Esophagus squamous epithelium (tissue), 5 donors: ENCODE results near the gene CDC42EP2. TPM values are rescaled to one million over a fixed set of nuclear protein-coding genes. Genes with fewer than 3 reads are reported as not detected.

Experiments
- DNase-seq: peaks from one replicate; lab custom pipeline; 2025; lab: John Stamatoyannopoulos, UW
- H3K27ac ChIP-seq, 4 donors: fragments of 200-600 bp; sonication (generic); one replicate each; pipeline ENCODE4 v1.5.1; 2016 to 2019; ENCODE audit warnings: mild to moderate bottlenecking in 1 of 4
- H3K27me3 ChIP-seq, 4 donors: fragments of 200-600 bp; sonication (generic); 1 replicate in 3 of 4; 2 replicates in 1 of 4; pipeline versions ENCODE4 v1.5.1 to v1.6.0; 2017 to 2021; ENCODE audit warnings: antibody characterized with exemption in 1 of 4
- H3K36me3 ChIP-seq, 3 donors: fragments of 200-600 bp; sonication (generic); one replicate each; pipeline ENCODE4 v1.5.1; 2016 to 2019
- H3K4me1 ChIP-seq, 3 donors: fragments of 200-600 bp; sonication (generic); one replicate each; pipeline ENCODE4 v1.5.1; 2017 to 2019
- H3K4me3 ChIP-seq, 4 donors: fragments of 200-600 bp; sonication (generic); 1 replicate in 3 of 4; 2 replicates in 1 of 4; pipeline ENCODE4 v1.5.1; 2016 to 2019; ENCODE audit warnings: mild to moderate bottlenecking in 2 of 4, moderate library complexity in 1 of 4
- H3K9me3 ChIP-seq, 3 donors: fragments of 200-600 bp; sonication (generic); one replicate each; pipeline ENCODE4 v1.5.1; 2016 to 2019
- POLR2A ChIP-seq, 4 donors: fragments of 450-650 bp; IDR thresholded peaks; one replicate each; pipeline ENCODE4 v1.6.1; 2017; ENCODE audit warnings: antibody characterized with exemption in 4 of 4, mild to moderate bottlenecking in 4 of 4, moderate library complexity in 3 of 4
- WGBS, 2 donors: methylation state at CpG; one replicate each; pipeline ENCODE4 v1.1.5; 2018; 5-methylcytosine and 5-hydroxymethylcytosine counted together
- intact Hi-C: fragments of 100-400 bp; cut with DNase I; formaldehyde crosslinking; loops from one replicate; pipeline ENCODE4 v1.15.0; 2022
- total RNA-seq, 4 donors: library from RNA; depleted of rRNA; stranded (reverse); fragments of >200 nt; gene quantifications; one replicate each; pipeline ENCODE4 v1.1.0, GENCODE V29; 2016
- TF ChIP-seq, protein P1 (sequence below), 6 experiments: fragments of 450-650 bp in 4 of 6; fragments of 200-600 bp in 2 of 6; sonication (generic) in 2 of 6; IDR thresholded peaks; one replicate each; pipeline ENCODE4 v1.5.1; 2016 to 2019; ENCODE audit warnings: antibody characterized with exemption in 6 of 6, mild to moderate bottlenecking in 4 of 6, moderate library complexity in 4 of 6
- donor health status: DM: yes; HTN: yes; CAD: no.

CDC42EP2 gene
- total RNA-seq, 4 donors from 2014 or later = 0.76 to 11.4 (median 5.6) TPM

DNA sequence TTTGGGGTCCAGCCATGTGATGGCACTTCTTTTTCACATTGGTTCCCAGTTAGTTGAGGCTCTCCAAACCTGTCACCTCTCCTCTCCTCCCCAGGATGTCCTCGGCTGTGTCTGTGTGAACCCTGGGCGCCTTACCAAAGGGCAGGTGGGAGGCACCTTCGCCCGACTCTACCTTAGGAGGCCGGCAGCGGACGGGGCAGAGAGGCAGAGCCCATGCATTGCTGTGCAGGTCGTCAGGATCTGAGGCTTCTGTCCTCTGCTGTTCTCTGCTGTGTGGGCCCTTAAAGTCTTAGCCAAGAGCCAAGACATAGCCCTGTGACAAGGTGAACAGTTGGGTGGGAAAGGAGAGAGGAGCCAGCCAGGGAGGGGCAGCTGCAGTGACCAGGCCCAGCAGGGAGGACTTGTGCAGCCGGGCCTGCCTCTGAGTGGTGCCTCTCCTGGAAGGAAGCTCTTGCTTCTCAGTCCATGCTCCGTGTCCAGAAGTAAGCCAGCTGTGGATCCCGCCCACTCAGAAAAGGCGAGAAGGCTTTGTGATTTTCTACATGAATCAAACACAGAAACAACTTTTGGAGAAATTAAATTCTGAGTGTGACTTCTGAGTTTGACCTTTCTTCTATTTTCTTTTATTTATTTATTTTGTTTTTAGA is 17.5 kb upstream of the CDC42EP2 start:
- Histone ChIP-seq H3K4me3 (no peak overlapping the region), H3K36me3 (peaks cover 0 to 52% (median 0%) of the 10 kb centered on the region in 3 donors), H3K9me3 (no peaks in the 10 kb centered on the region), H3K27ac (peak overlapping the region; percentile 44 to 94 (median 88)), H3K4me1 (peaks cover 14 to 86% (median 53%) of the 10 kb centered on the region in 3 donors), H3K27me3 (no peaks in the 10 kb centered on the region)
- intact Hi-C loops = no loop called here
- TF ChIP-seq, protein P1, sequence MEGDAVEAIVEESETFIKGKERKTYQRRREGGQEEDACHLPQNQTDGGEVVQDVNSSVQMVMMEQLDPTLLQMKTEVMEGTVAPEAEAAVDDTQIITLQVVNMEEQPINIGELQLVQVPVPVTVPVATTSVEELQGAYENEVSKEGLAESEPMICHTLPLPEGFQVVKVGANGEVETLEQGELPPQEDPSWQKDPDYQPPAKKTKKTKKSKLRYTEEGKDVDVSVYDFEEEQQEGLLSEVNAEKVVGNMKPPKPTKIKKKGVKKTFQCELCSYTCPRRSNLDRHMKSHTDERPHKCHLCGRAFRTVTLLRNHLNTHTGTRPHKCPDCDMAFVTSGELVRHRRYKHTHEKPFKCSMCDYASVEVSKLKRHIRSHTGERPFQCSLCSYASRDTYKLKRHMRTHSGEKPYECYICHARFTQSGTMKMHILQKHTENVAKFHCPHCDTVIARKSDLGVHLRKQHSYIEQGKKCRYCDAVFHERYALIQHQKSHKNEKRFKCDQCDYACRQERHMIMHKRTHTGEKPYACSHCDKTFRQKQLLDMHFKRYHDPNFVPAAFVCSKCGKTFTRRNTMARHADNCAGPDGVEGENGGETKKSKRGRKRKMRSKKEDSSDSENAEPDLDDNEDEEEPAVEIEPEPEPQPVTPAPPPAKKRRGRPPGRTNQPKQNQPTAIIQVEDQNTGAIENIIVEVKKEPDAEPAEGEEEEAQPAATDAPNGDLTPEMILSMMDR (IDR thresholded peaks at IDR 0.05) = no peak
- TF ChIP-seq POLR2A (IDR thresholded peaks at IDR 0.05) = no peak
- no peak for DNase-seq
- WGBS, 2 donors = 72 to 76% methylated on average over 9 to 12 of the region's 12 CpGs

DNA sequence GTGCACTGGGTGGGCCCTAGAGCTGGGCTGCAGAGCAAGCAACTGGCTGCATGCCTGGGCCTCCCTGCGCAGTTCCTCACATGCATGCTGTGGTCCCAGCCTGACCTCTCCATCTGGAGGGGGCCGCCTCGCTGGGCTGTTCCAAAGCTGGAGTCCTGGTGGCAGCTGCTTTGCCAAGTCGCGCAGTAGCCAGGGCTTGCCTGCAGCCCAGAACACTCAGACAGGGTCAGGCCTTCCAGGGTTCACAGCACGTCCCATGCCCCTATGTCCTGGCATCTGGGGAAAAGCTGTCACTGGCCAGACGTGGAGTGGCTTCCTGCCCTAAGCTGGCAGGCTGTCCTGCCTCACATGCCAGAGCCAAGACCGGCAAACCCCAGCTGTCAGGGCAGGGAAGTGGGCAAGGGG is 16.5 kb upstream of the CDC42EP2 start:
- peaks cover 12 to 83% (median 44%) of the 10 kb centered on the region in 3 donors for H3K4me1 ChIP-seq
- no peaks in the 10 kb centered on the region for H3K27me3 ChIP-seq
- 91% methylated on average over 6 of the region's 8 CpGs; no CpG with 5 or more reads in 1 of the 2 donors for WGBS, 2 donors
- TF ChIP-seq, protein P1 (IDR thresholded peaks at IDR 0.05) = no peak
- TF ChIP-seq POLR2A (IDR thresholded peaks at IDR 0.05) = no peak
- peak overlapping the region in 1 of 4 donors; percentile 6 for H3K4me3 ChIP-seq
- DNase-seq = no peak
- peaks cover 0 to 48% (median 0%) of the 10 kb centered on the region in 3 donors for H3K36me3 ChIP-seq
- intact Hi-C loops = no loop called here
- H3K9me3 ChIP-seq = no peaks in the 10 kb centered on the region
- peak overlapping the region; percentile 44 to 94 (median 88) for H3K27ac ChIP-seq

DNA sequence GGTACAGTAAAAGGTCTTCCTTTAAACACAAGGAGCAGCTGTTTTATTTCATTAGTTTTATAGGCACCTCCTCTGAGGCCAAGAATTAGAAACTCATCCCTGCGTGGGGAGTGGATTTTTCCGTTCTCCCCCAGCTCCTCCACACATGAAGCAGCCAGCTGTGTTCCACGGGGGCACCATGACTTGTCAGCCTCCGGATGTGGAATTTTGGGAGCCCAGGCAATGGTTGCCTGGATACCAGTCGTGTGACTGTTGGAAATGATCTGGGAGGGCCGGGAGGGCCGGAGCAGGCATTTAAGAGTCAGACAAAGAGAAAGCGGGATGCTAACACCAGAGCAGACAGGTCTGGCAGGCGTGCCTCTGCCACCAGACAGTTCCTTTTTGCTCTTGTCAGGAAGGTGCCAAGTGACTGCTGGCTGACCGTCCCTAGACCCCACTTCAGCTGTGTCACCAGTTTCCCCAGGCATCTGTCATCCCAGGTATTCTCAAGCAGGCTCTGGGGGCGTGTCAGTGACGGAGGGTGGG is 15.9 kb upstream of the CDC42EP2 start:
- no peak for DNase-seq

DNA sequence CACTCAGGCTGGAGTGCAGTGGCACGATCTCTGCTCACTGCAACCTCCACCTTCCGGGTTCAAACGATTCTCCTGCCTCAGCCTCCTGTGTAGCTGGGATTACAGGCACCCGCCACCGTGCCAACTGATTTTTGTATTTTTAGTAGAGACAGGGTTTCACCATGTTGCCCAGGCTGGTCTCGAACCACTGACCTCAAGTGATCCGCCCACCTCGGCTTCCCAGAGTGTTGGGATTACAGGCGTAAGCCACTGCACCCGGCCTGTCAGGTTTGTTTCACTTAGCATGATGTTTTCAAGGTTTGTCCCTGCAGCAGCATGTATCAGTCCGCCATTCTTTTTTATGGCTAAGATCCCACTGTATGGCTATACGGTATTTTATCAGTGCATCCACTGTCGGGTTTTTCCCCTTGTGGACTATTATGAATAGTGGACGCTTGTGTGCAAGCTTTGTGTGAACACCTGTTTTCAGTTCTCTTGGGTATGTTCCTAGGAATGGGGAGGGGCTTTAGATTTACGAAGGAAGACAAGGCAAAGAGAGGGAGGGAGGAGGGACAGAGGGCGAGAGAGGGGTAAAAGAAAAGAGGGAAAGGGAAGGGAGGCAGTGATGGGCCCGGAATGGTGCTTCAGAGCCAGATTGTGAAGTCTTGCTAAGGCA is 13.9 kb upstream of the CDC42EP2 start:
- TF ChIP-seq, protein P1 (IDR thresholded peaks at IDR 0.05) = no peak
- no peak for TF ChIP-seq POLR2A (IDR thresholded peaks at IDR 0.05)
- 85 to 88% methylated on average over 17 of the region's 17 CpGs for WGBS, 2 donors
- Histone ChIP-seq H3K9me3 (no peaks in the 10 kb centered on the region), H3K36me3 (peaks cover 0 to 26% (median 0%) of the 10 kb centered on the region in 3 donors), H3K27ac (peak overlapping the region in 1 of 4 donors; percentile 56), H3K4me1 (peaks cover 9 to 70% (median 38%) of the 10 kb centered on the region in 3 donors), H3K4me3 (no peak overlapping the region), H3K27me3 (no peaks in the 10 kb centered on the region)
- DNase-seq = no peak
- intact Hi-C loops = no loop called here

More for the DNA sequence above, 15.9 kb upstream of the CDC42EP2 start:
- H3K9me3 ChIP-seq = no peaks in the 10 kb centered on the region
- 60 to 71% methylated on average over 6 to 9 of the region's 12 CpGs for WGBS, 2 donors
- H3K27ac ChIP-seq = peak overlapping the region; percentile 44 to 94 (median 88)
- no peak overlapping the region for H3K4me3 ChIP-seq
- H3K36me3 ChIP-seq = peaks cover 0 to 46% (median 0%) of the 10 kb centered on the region in 3 donors
- TF ChIP-seq, protein P1 (IDR thresholded peaks at IDR 0.05) = no peak
- no peak for TF ChIP-seq POLR2A (IDR thresholded peaks at IDR 0.05)
- intact Hi-C loops = no loop called here
- peaks cover 12 to 77% (median 39%) of the 10 kb centered on the region in 3 donors for H3K4me1 ChIP-seq
- no peaks in the 10 kb centered on the region for H3K27me3 ChIP-seq
